ENCODE data around the gene HTR4.

Gene HTR4

GRCh38 chr5:148607406-148607805, 46.9 kb downstream of the HTR4 start:
- DNase-seq (ENCODE audit: low spot score) = no peak

DNA sequence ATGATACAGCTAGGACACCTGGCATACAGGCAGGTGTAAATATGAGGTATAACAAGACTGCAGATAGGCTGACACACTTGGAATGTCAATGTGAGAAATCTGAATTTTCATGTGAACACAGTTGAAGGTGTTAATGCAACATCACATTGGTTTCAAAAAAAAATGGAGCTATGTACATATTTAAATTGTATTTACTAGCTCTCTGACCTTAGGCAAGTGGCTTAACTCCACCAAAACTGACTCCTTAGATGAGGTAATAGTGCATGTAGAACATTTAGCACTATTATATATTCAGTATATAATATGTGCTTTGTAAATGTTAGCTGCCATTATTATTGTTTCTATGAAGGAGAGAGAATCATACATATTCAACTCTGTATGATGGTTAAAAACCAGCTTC, 48.0 kb downstream of the HTR4 start:
- DNase-seq (ENCODE audit: low spot score) = no peak

GRCh38 chr5:148599187-148599586, 55.1 kb downstream of the HTR4 start:
- no peak for DNase-seq (ENCODE audit: low spot score)

- DNase-seq (ENCODE audit: low spot score) = peak; percentile 58
Observed at GRCh38 chr5:148595697-148596096, 58.6 kb downstream of the HTR4 start.

DNA sequence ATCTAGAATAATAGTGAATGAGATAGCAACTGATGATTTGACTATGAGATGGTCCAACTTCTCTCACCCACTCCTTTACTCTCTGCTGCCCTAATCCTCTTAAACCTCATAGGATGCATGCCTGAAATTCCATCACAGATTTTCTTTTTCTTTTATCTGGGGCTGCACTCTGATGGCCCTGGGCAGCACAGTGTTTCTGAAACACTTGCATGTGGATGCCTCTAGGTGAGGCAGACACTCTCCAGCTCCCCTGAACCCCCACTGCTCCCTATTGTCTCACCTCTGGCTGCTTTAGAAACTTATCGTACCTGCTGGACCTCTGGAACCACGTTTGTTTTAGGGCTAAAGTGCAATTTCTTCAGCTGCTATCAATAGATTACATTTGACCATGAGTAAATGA, 67.5 kb downstream of the HTR4 start:
- no peak for DNase-seq (ENCODE audit: low spot score)

GRCh38 chr5:148585988-148586387, 68.3 kb downstream of the HTR4 start:
- no peak for DNase-seq (ENCODE audit: low spot score)

GRCh38 chr5:148584103-148584502, 70.2 kb downstream of the HTR4 start:
- no peak for DNase-seq (ENCODE audit: low spot score)

- no peak for DNase-seq (ENCODE audit: low spot score)
Observed at GRCh38 chr5:148583421-148583965, 70.8 kb downstream of the HTR4 start.

DNA sequence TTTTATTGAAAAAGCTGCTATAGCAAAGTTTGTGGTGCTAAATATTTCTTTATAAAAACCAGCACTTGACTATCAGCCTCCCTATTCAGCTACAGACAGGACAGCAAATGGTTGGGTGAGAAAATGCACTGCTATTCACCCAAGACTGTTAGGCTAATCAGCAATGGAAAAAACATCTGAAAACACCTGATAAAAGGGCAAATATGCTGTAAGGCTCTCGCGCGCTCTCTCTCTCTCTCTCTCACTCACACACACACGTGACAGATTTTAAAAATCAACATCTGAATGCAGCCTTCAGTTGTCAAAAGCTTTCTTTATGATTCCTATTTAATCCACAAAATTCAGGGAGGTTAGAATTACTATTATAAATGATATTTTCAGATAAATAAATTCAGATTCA, 80.2 kb downstream of the HTR4 start:
- DNase-seq (ENCODE audit: low spot score) = no peak

DNA sequence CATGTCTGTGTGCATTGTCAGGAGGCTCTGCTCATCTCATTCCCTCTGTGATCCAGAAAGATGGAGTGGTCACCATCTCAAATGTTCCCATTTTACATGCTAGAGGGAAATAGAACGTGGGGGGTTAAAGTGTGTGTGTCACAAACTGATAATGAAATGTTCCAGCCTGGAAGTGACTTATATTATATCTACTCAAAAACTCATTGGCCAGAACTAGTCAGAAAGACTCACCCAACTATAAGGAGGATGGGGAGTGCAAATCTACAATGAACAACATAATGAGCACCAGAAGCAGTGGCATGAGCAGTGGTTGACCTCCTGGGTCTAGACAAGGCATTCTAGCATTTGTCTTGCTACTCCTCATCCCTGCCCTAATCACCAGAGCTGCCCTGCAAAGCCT, 81.0 kb downstream of the HTR4 start:
- no peak for DNase-seq (ENCODE audit: low spot score)

DNA sequence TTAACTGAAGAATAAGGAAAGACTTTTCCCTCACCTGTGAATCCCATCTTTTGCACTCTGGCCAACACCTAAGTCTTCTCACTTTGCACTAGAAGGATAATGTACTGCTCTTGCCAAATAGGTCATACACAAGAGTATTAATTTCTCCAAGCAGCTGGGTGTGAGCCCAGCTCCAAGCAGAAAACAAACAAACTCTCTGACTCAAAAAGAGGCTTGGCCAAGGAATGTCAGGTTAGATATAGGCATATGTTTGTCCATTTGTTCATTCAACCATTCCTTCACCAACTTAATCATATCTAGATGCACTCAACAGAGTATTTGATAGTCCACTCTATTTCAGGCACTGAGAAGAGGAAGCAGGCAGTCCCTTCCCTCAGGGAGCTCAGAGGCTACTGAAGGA, 84.4 kb downstream of the HTR4 start:
- DNase-seq (ENCODE audit: low spot score) = no peak

- DNase-seq (ENCODE audit: low spot score) = no peak
Observed at GRCh38 chr5:148565148-148565547, 89.2 kb downstream of the HTR4 start.

DNA sequence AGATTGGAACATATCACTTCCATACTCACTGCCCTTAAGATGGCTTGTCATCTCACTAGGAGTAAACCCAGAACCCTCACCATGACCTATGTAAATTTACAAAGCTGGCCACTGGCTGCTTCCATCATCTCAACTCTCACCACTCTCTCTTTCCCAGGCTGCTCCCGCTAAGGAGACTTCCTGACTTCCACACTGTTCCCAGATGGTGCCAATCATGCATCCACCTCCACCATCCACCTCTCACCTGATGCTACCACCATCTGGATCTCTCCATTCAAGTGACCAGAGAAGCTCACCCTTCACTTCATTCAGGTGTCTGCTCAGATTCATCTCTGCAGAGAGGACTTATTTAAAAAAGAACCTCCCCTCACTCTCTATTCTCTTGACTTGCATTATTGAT, 91.3 kb downstream of the HTR4 start:
- DNase-seq (ENCODE audit: low spot score) = no peak

DNA sequence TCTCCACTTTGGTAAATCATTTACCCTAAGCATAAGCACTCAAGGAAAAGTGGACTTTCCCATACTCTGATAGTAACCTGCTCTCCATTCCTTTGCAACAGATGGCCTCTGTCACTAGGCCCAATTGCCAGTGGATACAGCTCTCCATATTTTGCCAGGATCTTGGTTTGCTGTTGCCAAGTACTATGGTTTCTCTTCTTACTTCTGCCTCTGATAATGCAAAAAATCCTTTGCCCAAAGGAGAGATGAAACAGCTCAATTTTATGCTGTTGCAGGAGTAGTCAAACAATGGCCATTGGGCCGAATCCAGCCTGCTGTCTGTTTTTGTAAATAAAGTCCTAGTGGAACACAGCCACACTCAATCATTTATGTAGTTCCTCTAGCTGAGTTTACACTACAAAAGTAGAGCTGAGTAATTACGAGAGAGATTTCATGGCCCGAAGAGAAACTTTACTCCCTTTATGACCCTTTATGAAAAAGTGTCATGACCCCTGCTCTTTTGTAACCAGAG, 92.5 kb downstream of the HTR4 start:
- DNase-seq (ENCODE audit: low spot score) = no peak

- no peak for DNase-seq (ENCODE audit: low spot score)
Observed at GRCh38 chr5:148559461-148559860, 94.9 kb downstream of the HTR4 start.

GRCh38 chr5:148558892-148559291, 95.4 kb downstream of the HTR4 start:
- no peak for DNase-seq (ENCODE audit: low spot score)

- DNase-seq (ENCODE audit: low spot score) = no peak
Observed at GRCh38 chr5:148556835-148557234, 97.5 kb downstream of the HTR4 start.

DNA sequence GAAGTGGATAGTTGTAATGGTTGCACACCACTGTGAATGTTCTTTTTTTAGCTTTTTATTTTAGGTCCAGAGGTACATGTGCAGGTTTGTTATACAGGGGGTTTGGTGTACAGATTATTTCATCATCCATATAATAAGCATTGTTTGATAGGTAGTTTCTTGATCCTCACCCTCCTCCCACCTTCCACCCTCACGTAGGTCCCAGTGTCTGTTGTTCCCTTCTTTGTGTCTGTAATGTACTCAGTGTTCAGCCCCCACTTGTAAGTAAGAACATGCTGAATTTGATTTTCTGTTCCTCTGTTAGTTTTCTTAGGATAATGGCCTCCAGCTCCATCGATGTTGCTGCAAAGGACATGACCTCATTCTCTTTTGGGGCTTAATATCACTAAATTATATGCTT, 99.7 kb downstream of the HTR4 start:
- no peak for DNase-seq (ENCODE audit: low spot score)

DNA sequence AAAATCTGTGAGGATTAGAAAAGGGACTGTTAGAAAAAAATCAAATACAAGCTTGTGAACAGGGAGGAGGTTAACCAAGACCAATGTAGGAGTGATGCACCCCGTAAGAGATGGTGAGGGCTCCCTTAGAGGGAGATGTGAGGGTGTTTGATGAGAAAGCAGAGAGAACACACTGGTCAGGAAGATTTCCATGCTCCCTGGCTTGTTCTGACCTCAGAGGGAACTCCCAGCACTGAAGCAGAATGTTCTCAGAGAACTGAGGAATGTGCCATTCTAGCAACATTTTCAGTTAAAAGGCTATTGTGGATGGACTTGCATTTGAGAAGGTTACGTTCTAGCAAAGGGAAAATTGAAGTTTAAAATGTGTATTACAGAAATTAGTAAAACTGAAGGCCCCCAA, 110.6 kb downstream of the HTR4 start:
- DNase-seq (ENCODE audit: low spot score) = no peak

- no peak for DNase-seq (ENCODE audit: low spot score)
Observed at GRCh38 chr5:148542812-148543211, 111.5 kb downstream of the HTR4 start.

DNA sequence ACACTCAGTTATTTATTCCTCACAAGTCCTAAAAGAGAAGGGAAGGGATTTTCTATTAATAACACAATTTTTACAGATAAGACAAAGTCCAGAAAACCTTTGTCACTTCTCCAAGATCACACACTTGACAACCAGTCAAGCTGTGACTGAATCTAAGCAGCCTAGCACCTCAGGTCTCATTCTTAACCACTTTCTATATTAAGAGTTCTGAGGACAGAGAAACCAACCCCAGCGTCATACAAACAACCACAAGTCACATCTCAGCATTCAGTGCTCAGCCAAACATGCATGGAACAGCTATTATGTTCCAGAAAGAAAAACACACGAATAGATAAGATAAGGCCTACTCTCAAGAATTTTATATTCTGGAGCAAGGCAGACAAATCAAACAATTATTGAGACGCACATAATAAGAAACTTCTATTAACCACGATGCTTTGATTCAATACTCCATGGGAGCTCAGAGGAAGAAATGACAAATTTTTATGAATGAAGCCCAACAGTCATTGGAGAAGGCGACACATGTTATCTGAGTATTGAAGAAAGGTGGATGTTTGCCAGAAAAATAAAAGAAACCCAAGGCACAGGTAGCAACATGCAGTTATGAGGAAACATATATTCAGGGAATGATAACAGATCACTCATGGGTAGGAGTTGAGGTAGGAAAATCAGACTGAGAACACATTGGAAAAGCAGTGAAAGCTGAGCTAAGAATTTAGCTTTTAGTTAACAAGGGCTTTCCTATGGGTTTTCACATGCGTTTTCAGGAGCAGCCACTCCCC, 113.1 kb downstream of the HTR4 start:
- DNase-seq (ENCODE audit: low spot score) = no peak

GRCh38 chr5:148540647-148541046, 113.7 kb downstream of the HTR4 start:
- DNase-seq (ENCODE audit: low spot score) = no peak

DNA sequence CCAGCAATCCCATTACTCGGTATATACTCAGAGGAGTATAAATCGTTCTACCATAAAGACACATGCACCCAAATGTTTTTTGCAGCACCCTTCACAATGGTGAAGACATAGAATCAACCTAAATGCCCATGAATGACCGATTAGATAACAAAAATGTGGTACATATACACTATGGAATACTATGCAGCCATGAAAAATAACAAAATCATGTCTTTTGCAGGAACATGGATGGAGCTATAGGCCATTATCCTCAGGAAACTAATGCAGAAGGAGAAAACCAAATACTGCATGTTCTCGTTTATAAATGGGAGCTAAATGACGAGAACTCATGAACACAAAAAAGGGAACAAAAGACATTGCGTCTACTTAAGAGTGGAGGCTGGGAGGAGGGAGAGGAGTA, 114.5 kb downstream of the HTR4 start:
- no peak for DNase-seq (ENCODE audit: low spot score)

DNA sequence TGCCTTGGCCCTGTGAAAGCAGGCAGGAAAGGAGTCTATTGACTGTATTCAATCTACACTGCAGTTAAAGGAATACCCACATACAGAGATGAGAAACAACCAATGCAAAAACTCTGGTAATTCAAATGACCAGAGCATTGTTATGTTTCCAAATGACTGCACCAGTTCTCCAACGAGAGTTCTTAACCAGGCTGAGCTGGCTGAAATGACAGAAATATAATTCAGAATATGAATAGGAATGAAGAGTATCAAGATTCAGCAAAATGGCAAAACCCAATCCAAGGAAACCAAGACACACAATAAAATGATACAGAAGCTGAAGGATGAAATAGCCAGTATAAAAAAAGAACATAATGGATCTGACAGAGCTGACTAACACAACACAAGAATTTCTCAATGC, 119.1 kb downstream of the HTR4 start:
- no peak for DNase-seq (ENCODE audit: low spot score)

Data from Ammon's horn (tissue), 1 donor.